HG03097 (cell line): ENCODE measurements around the gene IL20RB.
A peak's percentile ranks its signal among the peaks of the same experiment; 100 is the strongest.

Experiments used
- ATAC-seq: cut with Tn5 transposase; IDR thresholded peaks from one replicate; pipeline ENCODE4 v1.9.1; 2021; ENCODE audit not compliant: unreplicated experiment, low FRiP score

The IL20RB gene

GRCh38 chr3:137024348-137024747 lies 66.6 kb downstream of the IL20RB start:
- no peak for ATAC-seq

GRCh38 chr3:137026701-137027100 lies 68.9 kb downstream of the IL20RB start:
- no peak for ATAC-seq

- ATAC-seq = peak; percentile 79
Measured at GRCh38 chr3:137032465-137033120, 74.8 kb downstream of the IL20RB start.

GRCh38 chr3:137035631-137036030 lies 77.8 kb downstream of the IL20RB start:
- ATAC-seq = no peak

GRCh38 chr3:137039570-137039969 lies 81.8 kb downstream of the IL20RB start:
- no peak for ATAC-seq

GRCh38 chr3:137041251-137041650 lies 83.5 kb downstream of the IL20RB start:
- ATAC-seq = no peak

- no peak for ATAC-seq
Measured at GRCh38 chr3:137041686-137042085, 83.9 kb downstream of the IL20RB start.

GRCh38 chr3:137046747-137047146 lies 89.0 kb downstream of the IL20RB start:
- ATAC-seq = no peak

- ATAC-seq = no peak
Measured at GRCh38 chr3:137047240-137047639, 89.5 kb downstream of the IL20RB start.

- no peak for ATAC-seq
Measured at GRCh38 chr3:137050281-137050680, 92.5 kb downstream of the IL20RB start.

- no peak for ATAC-seq
Measured at GRCh38 chr3:137052298-137052697, 94.5 kb downstream of the IL20RB start.
